GM12878 (cell line): ENCODE measurements around the gene CFDP1. TPM values are rescaled to one million over a fixed set of nuclear protein-coding genes. Genes with fewer than 3 reads are reported as not detected.
A peak's percentile ranks its signal among the peaks of the same experiment; 100 is the strongest.

Experiments used
- ATAC-seq: fragments of 200-7000 bp; cut with Tn5 transposase; 3 replicates; pipeline ENCODE4 v1.9.1; 2020; ENCODE audit warnings: mild to moderate bottlenecking, moderate library complexity
- BruUV-seq: library from RNA; stranded (reverse); fragments of 400-500 nt; replicated peaks from 2 replicates; lab custom pipeline; 2021; lab: Mats Ljungman, UMichigan
- CTCF ChIA-PET: fragments of 300-600 bp; sonication (Branson Sonifier 250); formaldehyde crosslinking; extraction: SDS; loops from one replicate; lab custom pipeline; 2021; ENCODE audit warnings: inconsistent platforms; lab: Yijun Ruan, JAX
- POLR2A ChIA-PET: fragments of 350-600 bp; formaldehyde crosslinking; extraction: SDS; loops from one replicate; lab custom pipeline; 2021; ENCODE audit warnings: inconsistent platforms; lab: Charles Lee
- RAD21 ChIA-PET: fragments of 300-600 bp; sonication (Branson Sonifier 250); formaldehyde crosslinking; loops from one replicate; lab custom pipeline; 2023; ENCODE audit warnings: antibody characterized with exemption; ENCODE audit not compliant: unreplicated experiment; lab: Charles Lee
- SMC1A ChIA-PET: fragments of 300-600 bp; sonication (Branson Sonifier 250); formaldehyde crosslinking; loops from one replicate; lab custom pipeline; 2023; ENCODE audit not compliant: unreplicated experiment, uncharacterized antibody; lab: Charles Lee
- DNase-seq: peaks from one replicate; pipeline ENCODE4 v3.0.0-alpha.2; 2011; ENCODE audit warnings: low read depth, low spot score
- FAIRE-seq: peaks from 3 replicates; lab custom pipeline; 2011; peaks lifted over from hg19 to GRCh38; lab: Jason Lieb, UNC
- H2AFZ ChIP-seq: 2 replicates; pipeline ENCODE4 v1.6.0; 2011; ENCODE audit warnings: low read depth, low read length, control low read depth; ENCODE audit not compliant: control insufficient read depth
- H3K27ac ChIP-seq: 2 replicates; pipeline ENCODE4 v1.5.1; 2011; ENCODE audit warnings: control low read depth; ENCODE audit not compliant: control insufficient read depth, insufficient read depth
- H3K27me3 ChIP-seq, 2 experiments: replicated peaks in 1 of 2; 2 replicates each; pipeline versions ENCODE4 v1.6.0 to v1.6.1; 2011; ENCODE audit warnings: low read length in 1 of 2; ENCODE audit not compliant: control insufficient read depth in 2 of 2, insufficient read depth in 2 of 2
- H3K36me3 ChIP-seq, 2 experiments: 2 replicates each; pipeline ENCODE4 v1.5.1; 2011; ENCODE audit warnings: low read length in 1 of 2; ENCODE audit not compliant: control insufficient read depth in 2 of 2, insufficient read depth in 2 of 2
- H3K4me1 ChIP-seq: 2 replicates; pipeline ENCODE4 v1.6.1; 2011; ENCODE audit warnings: mild to moderate bottlenecking, low read length, moderate library complexity, mixed read lengths; ENCODE audit not compliant: control insufficient read depth, insufficient read depth
- H3K4me2 ChIP-seq: 2 replicates; pipeline ENCODE4 v1.6.0; 2011; ENCODE audit warnings: control low read depth; ENCODE audit not compliant: control insufficient read depth, insufficient read depth
- H3K4me3 ChIP-seq: fragments of 200-600 bp; sonication (generic); 2 replicates; pipeline ENCODE4 v1.5.1; 2016
- H3K79me2 ChIP-seq: 2 replicates; pipeline ENCODE4 v1.6.0; 2011; ENCODE audit warnings: low read length; ENCODE audit not compliant: control insufficient read depth, insufficient read depth
- H3K9ac ChIP-seq: 2 replicates; pipeline ENCODE4 v1.8.0; 2011; ENCODE audit warnings: low read length, control low read depth, mixed read lengths; ENCODE audit not compliant: control insufficient read depth, insufficient read depth
- H3K9me3 ChIP-seq: replicated peaks from 3 replicates; pipeline ENCODE4 v1.5.1; 2011; ENCODE audit warnings: mild to moderate bottlenecking, low read length; ENCODE audit not compliant: control insufficient read depth, insufficient read depth
- H4K20me1 ChIP-seq: 2 replicates; pipeline ENCODE4 v1.6.0; 2011; ENCODE audit not compliant: control insufficient read depth, insufficient read depth
- ATF7 ChIP-seq: fragments of 450-650 bp; IDR thresholded peaks from 2 replicates; pipeline ENCODE4 v1.6.1; 2016; ENCODE audit warnings: low read depth, mild to moderate bottlenecking
- CBX3 ChIP-seq: fragments of 200-600 bp; sonication (generic); IDR thresholded peaks from 2 replicates; pipeline ENCODE4 v1.6.1; 2016; ENCODE audit warnings: low read depth, borderline replicate concordance
- CHD1 ChIP-seq: IDR thresholded peaks from 2 replicates; pipeline ENCODE4 v1.6.1; 2012; ENCODE audit warnings: low read depth, low read length, improper control_type of control experiment
- CHD2 ChIP-seq: IDR thresholded peaks from 2 replicates; pipeline ENCODE4 v1.6.1; 2011; ENCODE audit warnings: low read depth, low read length, improper control_type of control experiment, borderline replicate concordance
- CREB1 ChIP-seq: IDR thresholded peaks from 2 replicates; pipeline ENCODE4 v1.6.1; 2012; ENCODE audit warnings: low read depth, mild to moderate bottlenecking, inconsistent platforms
- CREM ChIP-seq: IDR thresholded peaks from 2 replicates; pipeline ENCODE4 v1.6.1; 2014; ENCODE audit warnings: antibody characterized with exemption, low read depth
- DPF2 ChIP-seq: fragments of 450-650 bp; IDR thresholded peaks from 2 replicates; pipeline ENCODE4 v1.6.1; 2017; ENCODE audit warnings: mild to moderate bottlenecking
- EP300 ChIP-seq, 2 experiments: fragments of 150-350 bp in 1 of 2; IDR thresholded peaks; 2 replicates each; pipeline ENCODE4 v1.6.1; 2011 to 2012; ENCODE audit warnings: low read depth in 2 of 2, low read length in 2 of 2, borderline replicate concordance in 1 of 2, improper control_type of control experiment in 1 of 2, inconsistent platforms in 1 of 2; ENCODE audit not compliant: control insufficient read depth in 1 of 2
- FOXK2 ChIP-seq: fragments of 450-650 bp; IDR thresholded peaks from 2 replicates; pipeline ENCODE4 v1.6.1; 2017; ENCODE audit warnings: mild to moderate bottlenecking, moderate library complexity
- FOXM1 ChIP-seq: IDR thresholded peaks from 2 replicates; pipeline ENCODE4 v1.6.1; 2012; ENCODE audit warnings: low read depth, mild to moderate bottlenecking, inconsistent platforms, low read length, moderate library complexity
- GABPA ChIP-seq: IDR thresholded peaks from 2 replicates; pipeline ENCODE4 v1.6.1; 2014; ENCODE audit warnings: antibody characterized with exemption, low read depth, mild to moderate bottlenecking, inconsistent platforms
- HDAC6 ChIP-seq: fragments of 200-600 bp; sonication (generic); IDR thresholded peaks from one replicate; pipeline ENCODE4 v1.8.0; 2017; ENCODE audit warnings: antibody characterized with exemption; ENCODE audit not compliant: unreplicated experiment
- JUNB ChIP-seq: IDR thresholded peaks from 2 replicates; pipeline ENCODE4 v1.6.1; 2016; ENCODE audit warnings: antibody characterized with exemption, mild to moderate bottlenecking
- JUND ChIP-seq: IDR thresholded peaks from 2 replicates; pipeline ENCODE4 v1.6.1; 2012; ENCODE audit warnings: low read depth, mild to moderate bottlenecking, low read length, improper control_type of control experiment, moderate library complexity
- MEF2A ChIP-seq: IDR thresholded peaks from 2 replicates; pipeline ENCODE4 v1.6.1; 2011; ENCODE audit warnings: low read depth, mild to moderate bottlenecking, low read length, moderate library complexity; ENCODE audit not compliant: insufficient read depth
- MEF2B ChIP-seq: fragments of 450-650 bp; IDR thresholded peaks from 2 replicates; pipeline ENCODE4 v1.6.1; 2018; ENCODE audit warnings: mild to moderate bottlenecking, moderate library complexity; ENCODE audit not compliant: partially characterized antibody, poor library complexity, severe bottlenecking
- MTA3 ChIP-seq: IDR thresholded peaks from 2 replicates; pipeline ENCODE4 v1.6.1; 2012; ENCODE audit warnings: low read length, inconsistent platforms, borderline replicate concordance
- NFIC ChIP-seq: IDR thresholded peaks from 2 replicates; pipeline ENCODE4 v1.6.1; 2012; ENCODE audit warnings: low read depth, mild to moderate bottlenecking, inconsistent platforms, low read length, moderate library complexity
- NR2F1 ChIP-seq: fragments of 450-650 bp; conservative IDR thresholded peaks from 2 replicates; pipeline ENCODE4 v1.6.1; 2017; ENCODE audit warnings: mild to moderate bottlenecking
- POU2F2 ChIP-seq: IDR thresholded peaks from 3 replicates; pipeline ENCODE4 v1.6.1; 2011; ENCODE audit warnings: low read depth, mild to moderate bottlenecking, low read length, borderline replicate concordance
- RAD21 ChIP-seq: IDR thresholded peaks from 2 replicates; pipeline ENCODE4 v1.6.1; 2011; ENCODE audit warnings: mild to moderate bottlenecking, low read depth, low read length, moderate library complexity; ENCODE audit not compliant: insufficient read depth
- RUNX3 ChIP-seq: IDR thresholded peaks from 2 replicates; pipeline ENCODE4 v1.6.1; 2012; ENCODE audit warnings: low read length, inconsistent platforms
- SREBF2 ChIP-seq: IDR thresholded peaks from 2 replicates; pipeline ENCODE4 v1.6.1; 2012; ENCODE audit warnings: mild to moderate bottlenecking, low read length
- TBL1XR1 ChIP-seq: IDR thresholded peaks from 2 replicates; pipeline ENCODE4 v1.6.1; 2012; ENCODE audit warnings: low read depth, low read length, improper control_type of control experiment
- TCF12 ChIP-seq: IDR thresholded peaks from 2 replicates; pipeline ENCODE4 v1.6.1; 2011; ENCODE audit warnings: low read depth, mild to moderate bottlenecking, low read length
- TCF3 ChIP-seq: IDR thresholded peaks from 2 replicates; pipeline ENCODE4 v1.6.1; 2012; ENCODE audit warnings: low read depth, mild to moderate bottlenecking, low read length, borderline replicate concordance; ENCODE audit not compliant: insufficient read depth
- YBX1 ChIP-seq: fragments of 450-650 bp; IDR thresholded peaks from 2 replicates; pipeline ENCODE4 v1.6.1; 2016; ENCODE audit warnings: antibody characterized with exemption
- ZNF622 ChIP-seq: fragments of 450-650 bp; IDR thresholded peaks from 2 replicates; pipeline ENCODE4 v1.6.1; 2017; ENCODE audit warnings: mild to moderate bottlenecking, inconsistent platforms
- ZSCAN29 ChIP-seq: fragments of 450-650 bp; IDR thresholded peaks from 2 replicates; pipeline ENCODE4 v1.6.1; 2017; ENCODE audit warnings: mild to moderate bottlenecking, moderate library complexity
- WGBS: methylation state at CpG from one replicate; pipeline ENCODE4 v1.1.6; 2016; ENCODE audit warnings: low lambda C conversion rate; ENCODE audit not compliant: insufficient replicate concordance, insufficient coverage; ENCODE audit errors: missing lambda C conversion rate; 5-methylcytosine and 5-hydroxymethylcytosine counted together
- in situ Hi-C: fragments of 300-500 bp; cut with MboI; formaldehyde crosslinking; loops from 9 replicates; pipeline ENCODE4 v1.14.3; 2018; ENCODE audit warnings: mixed read lengths
- intact Hi-C: fragments of 100-400 bp; cut with micrococcal nuclease; formaldehyde crosslinking; loops from one replicate; pipeline ENCODE4 v1.14.2; 2022; ENCODE audit not compliant: unreplicated experiment
- polyA plus RNA-seq, 11 experiments: library from polyadenylated mRNA; depleted of rRNA in 4 of 11; unstranded in 6 of 11; stranded (reverse) in 5 of 11; fragments of >200 nt; fragmentation: Nextera tagmentation in 4 of 11; fragmentation: Illumina TruSeq in 1 of 11; extraction: Ambion mirVana in 4 of 11; extraction: Trizol in 1 of 11; gene quantifications; 1 replicate in 1 of 11; 2 replicates in 10 of 11; pipeline versions ENCODE4 v1.2.1 to v1.2.3, GENCODE V29; 2011 to 2016; ENCODE audit warnings: inconsistent platforms in 2 of 11, missing spikeins in 2 of 11, low read depth in 1 of 11
- total RNA-seq, 4 experiments: library from RNA; depleted of rRNA in 3 of 4; stranded (reverse); fragments of >200 nt in 3 of 4; fragmentation: Illumina TruSeq in 1 of 4; extraction: Trizol in 1 of 4; gene quantifications; 2 replicates each; pipeline versions ENCODE4 v1.2.1 to v1.2.3, GENCODE V29; 2013 to 2021

The CFDP1 gene
- total and polyA plus RNA-seq, 10 of the 15 experiments (the other 5 are each of a cell fraction or from before 2014, with no cell fraction given): 22.3 to 64.8 (median 36.7) TPM

- BruUV-seq: no TSS peak
- in situ Hi-C loops (no loop called here), intact Hi-C loops (no loop called here)
- H3K4me2 ChIP-seq: peak overlapping the region; percentile 71
- H3K79me2 ChIP-seq: no peaks in the 10 kb centered on the region
- WGBS: 53% methylated on average over 1 of the region's 1 CpG
- H3K4me1 ChIP-seq: peaks cover 38% of the 10 kb centered on the region
- H2AFZ ChIP-seq: no peak overlapping the region
- no peaks in the 10 kb centered on the region for H4K20me1 ChIP-seq
- H3K27me3 ChIP-seq: no peaks in the 10 kb centered on the region
- no peaks in the 10 kb centered on the region for H3K9me3 ChIP-seq
- peak overlapping the region; percentile 9; the same call in 1 of the 2 replicates for H3K4me3 ChIP-seq
- ChIA-PET POLR2A (interaction anchor here (0.6 to 2.0 kb wide), 8 partner anchors 22 to 134 kb away, joined by 3 to 13 read pairs (median 4); partner anchors contain the start of gene CFDP1), RAD21 (interaction anchor here (0.7 to 10.8 kb wide), 15 partner anchors 13 to 411 kb away, joined by 3 to 150 read pairs (median 5); partner anchors contain the start of gene CTRB2), SMC1A (interaction anchor here (1.0 to 7.2 kb wide), 13 partner anchors 11 to 271 kb away, joined by 3 to 91 read pairs (median 5); no protein-coding TSS in a partner anchor), CTCF (interaction anchor here (0.7 to 12.2 kb wide), 10 partner anchors 11 to 362 kb away, joined by 3 to 243 read pairs (median 8); no protein-coding TSS in a partner anchor)
- FAIRE-seq (peak; percentile 38), ATAC-seq (peak; percentile 76), DNase-seq (peak; percentile 33)
- H3K36me3 ChIP-seq: peaks cover 0 to 1% of the 10 kb centered on the region in 2 experiments; a peak in 1 of 4 replicates
- H3K27ac ChIP-seq: peak overlapping the region; percentile 69
- H3K9ac ChIP-seq: no peak overlapping the region
- TF ChIP-seq FOXM1: peak; percentile 98
- TF ChIP-seq CHD1: no peak
- TF ChIP-seq POU2F2: no peak; the same call in 2 of the 3 replicates
- peak; percentile 100 for TF ChIP-seq JUNB
- TF ChIP-seq HDAC6: no peak
- TF ChIP-seq RAD21: 0 out of 2 replicates have a peak, but pooled peaks have one; percentile 8
- TF ChIP-seq MEF2B: peak; percentile 93
- TF ChIP-seq CHD2: no peak
- TF ChIP-seq GABPA: peak; percentile 78
- peak; percentile 100 for TF ChIP-seq MEF2A
- TF ChIP-seq TCF3: 0 out of 2 replicates have a peak, but pooled peaks have one; percentile 28
- peak; percentile 57 for TF ChIP-seq ATF7
- peak; percentile 91 for TF ChIP-seq NR2F1
- peak; percentile 99 for TF ChIP-seq MTA3
- TF ChIP-seq RUNX3: peak; percentile 100
- peak; percentile 89 for TF ChIP-seq CREM
- no peak for TF ChIP-seq SREBF2
- peak; percentile 100 for TF ChIP-seq NFIC
- no peak for TF ChIP-seq CBX3
- no peak for TF ChIP-seq ZNF622
- TF ChIP-seq EP300 (IDR thresholded peaks at IDR 0.05; ENCODE audit: borderline replicate concordance in 1 of 2, control insufficient read depth in 1 of 2, low read depth in 2 of 2, low read length in 2 of 2): peak; percentile 60 to 84; a peak in 2 of 4 replicates
- peak; percentile 72 for TF ChIP-seq DPF2
- no peak for TF ChIP-seq FOXK2
- no peak for TF ChIP-seq YBX1
- peak; percentile 99 for TF ChIP-seq TBL1XR1
- no peak for TF ChIP-seq JUND
- peak; percentile 61; the same call in 1 of the 2 replicates for TF ChIP-seq CREB1
- 0 out of 2 replicates have a peak, but pooled peaks have one; percentile 43 for TF ChIP-seq ZSCAN29
- TF ChIP-seq TCF12: no peak
These were observed 54.0 kb downstream of the CFDP1 start for GRCh38 chr16:75379339-75379738.
